OCI-M2 (cell line): Measurements from ENCODE around the gene KRT26.
"Not testable (repeated sequence)": the region's sequence is repeated elsewhere in the genome, so short reads cannot be mapped to it uniquely, and the experiment has no call there.

Experiments used
- DNase-seq: peaks from one replicate; lab custom pipeline; 2025; ENCODE audit not compliant: unreplicated experiment; lab: John Stamatoyannopoulos, UW

Gene KRT26

DNA sequence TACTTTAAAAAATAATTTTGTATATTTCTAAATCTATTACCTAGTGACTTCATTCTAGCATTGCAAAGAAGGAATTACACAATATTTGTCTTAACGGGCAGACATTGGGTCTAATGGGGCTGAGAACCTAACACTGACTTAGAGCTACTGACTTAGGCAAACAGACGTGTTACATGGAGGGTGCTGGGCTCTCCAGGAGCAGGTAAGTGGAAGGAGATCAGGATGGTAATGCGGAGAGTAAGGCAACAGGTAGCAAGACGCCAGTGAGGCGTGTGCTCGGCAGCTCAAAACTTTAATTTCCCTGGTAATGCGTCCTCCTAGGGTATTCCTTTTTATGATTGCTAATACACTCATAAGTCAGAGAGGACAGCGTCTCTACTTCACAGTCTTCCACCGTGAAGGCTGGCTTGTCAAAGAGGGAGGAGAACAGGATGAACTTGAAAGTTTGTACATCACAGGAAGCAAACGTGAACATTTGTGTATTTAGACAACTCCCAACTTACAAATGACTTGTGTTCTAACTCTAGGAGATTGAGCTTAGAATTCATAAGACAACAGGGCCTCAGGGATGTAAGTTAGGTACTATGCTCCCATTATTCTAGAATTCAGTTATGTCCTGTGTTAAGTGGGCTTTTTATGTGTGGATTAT is 23.1 kb upstream of the KRT26 start:
- DNase-seq = no peak

DNA sequence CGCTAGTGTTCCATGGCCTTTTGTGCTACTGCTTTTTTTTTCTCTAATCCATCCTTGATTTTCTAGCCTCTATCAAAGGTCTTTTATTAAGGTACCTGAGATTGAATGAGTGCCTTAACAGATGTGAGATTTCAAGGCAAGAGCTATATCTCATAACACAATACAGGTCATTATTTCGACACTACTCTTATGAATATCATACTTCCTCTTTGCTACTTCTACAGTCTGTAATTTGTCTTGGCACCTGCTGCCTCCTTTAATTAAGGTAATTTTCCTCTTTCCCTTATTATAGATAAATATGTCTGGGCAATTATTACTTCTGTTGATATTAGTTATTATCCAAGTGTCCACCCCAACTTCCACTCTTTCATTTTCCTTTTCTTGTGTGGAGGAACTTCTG is 22.5 kb upstream of the KRT26 start:
- DNase-seq = no peak

DNA sequence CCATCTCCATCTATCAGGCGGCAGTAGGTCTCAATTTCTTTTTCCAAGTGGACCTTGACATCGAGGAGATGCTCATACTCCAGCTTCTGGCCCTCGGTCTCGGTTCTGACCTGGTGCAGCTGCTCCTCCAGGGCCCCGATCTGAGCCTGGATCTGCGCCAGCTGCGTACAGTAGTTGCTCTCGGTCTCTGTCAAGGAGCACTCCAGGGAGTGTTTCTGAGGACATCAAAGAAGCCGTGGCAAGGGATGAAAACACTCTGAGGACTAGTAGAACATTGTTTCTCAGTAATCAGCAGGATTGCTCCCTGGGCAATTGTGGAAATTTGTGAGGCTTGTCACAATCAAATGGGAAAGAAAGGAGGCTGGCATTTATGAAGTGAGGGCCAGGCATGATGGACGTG is 21.8 kb upstream of the KRT26 start:
- DNase-seq = no peak

DNA sequence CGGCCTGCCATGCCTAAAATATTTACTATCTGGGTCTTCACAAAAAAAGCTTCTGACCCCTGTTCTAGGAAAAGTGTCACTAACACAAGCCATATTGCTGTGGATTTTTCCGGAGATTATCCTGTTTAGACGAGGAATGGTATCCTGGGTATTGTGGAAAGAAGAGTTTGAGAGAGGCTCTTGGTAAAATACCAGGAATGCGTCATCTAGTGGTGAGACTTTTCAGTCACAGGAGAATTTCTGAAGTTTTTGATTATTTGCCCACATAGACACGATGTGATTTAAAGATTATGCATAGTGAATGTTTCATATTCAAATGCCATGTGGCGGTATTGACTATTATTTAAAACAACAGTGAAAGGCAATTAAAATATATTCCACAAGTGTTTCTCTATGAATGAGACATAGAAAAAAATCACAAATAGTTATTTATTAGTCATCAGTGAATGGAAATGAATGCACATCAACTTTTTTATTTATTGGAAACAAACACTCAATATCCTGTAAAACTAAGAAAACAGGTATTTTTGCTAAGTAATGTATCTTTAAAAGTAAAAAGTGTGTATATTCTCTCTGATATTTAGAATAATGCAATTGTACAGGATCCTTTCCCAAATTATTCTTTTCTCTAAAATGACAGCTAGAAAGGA is 19.9 kb upstream of the KRT26 start:
- no peak for DNase-seq

DNA sequence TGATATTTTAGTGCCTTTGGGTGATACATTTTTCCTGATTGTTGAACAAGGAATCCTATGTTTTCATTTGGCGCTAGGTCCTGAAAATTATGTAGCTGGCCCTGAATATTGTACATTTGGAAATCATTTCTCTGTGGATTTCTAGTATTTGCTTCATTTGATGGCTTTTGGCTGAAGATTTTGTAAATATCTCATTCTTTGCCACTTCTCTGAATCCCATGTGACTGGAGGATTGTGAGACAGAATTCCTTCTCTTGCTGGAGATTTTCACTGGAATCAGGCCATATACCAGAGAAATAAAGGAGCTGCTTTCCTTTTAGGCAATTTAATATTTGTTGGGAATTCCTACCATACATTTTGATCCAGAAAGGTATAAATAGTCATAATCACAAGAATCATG is 19.1 kb upstream of the KRT26 start:
- no peak for DNase-seq

DNA sequence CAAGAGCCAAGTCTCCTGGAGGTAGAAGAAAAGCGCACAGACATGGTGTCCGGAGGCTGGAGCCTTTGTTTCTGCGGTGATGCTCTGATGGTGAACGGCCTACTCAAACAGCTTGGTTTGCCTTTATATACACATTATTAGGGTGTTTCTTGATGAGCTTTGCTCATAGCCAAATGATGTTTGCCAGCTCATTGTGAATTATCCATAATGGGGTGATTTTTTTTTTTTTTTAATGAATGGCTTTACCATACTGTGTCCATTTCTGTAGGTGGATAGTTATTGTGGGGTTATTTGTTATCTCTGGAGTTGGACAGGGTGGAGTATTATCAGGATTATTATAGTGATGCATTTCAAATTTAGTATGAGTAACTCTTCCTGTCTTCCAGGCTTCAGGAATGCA is 10.4 kb upstream of the KRT26 start, which contains the start of gene KRT27:
Gene KRT27, minus strand, starts transcription at position 101 of the 400 bp plus-strand sequence. Its CDS starts 57 bp downstream, at position 44.
- DNase-seq = no peak

DNA sequence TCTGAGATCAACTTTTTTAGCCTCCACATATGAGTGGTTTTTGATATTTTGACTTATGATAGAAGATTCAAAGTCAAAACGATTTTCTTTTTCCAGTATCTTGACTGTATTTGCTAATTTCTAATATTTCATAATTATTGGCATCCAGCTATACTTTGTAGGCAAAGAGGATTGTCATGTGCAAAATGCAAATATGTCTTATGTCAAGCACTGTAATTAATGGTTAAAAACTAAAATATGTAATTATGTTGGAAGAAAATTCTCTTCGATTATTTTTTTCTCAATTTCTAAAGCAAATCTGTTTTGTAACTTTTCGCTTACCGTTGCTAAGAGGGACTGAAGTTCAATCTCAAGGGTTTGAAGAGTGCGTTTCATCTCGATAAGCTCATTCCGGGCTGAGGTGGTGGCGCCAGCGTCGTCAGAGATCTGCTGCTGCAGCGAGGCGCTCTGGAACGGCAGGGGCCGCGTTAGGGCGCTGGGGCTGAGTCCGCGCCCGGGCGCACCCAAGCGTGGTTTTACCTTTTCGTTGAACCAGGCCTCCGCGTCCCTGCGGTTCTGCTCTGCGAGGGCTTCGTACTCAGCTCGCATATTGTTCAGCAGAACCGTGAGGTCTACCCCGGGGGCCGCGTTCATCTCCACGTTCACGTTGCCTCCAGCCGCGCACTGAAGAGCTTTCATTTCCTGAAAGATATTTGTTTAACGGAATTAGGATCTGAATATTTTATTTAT is 7.3 kb upstream of the KRT26 start:
- DNase-seq = no peak

DNA sequence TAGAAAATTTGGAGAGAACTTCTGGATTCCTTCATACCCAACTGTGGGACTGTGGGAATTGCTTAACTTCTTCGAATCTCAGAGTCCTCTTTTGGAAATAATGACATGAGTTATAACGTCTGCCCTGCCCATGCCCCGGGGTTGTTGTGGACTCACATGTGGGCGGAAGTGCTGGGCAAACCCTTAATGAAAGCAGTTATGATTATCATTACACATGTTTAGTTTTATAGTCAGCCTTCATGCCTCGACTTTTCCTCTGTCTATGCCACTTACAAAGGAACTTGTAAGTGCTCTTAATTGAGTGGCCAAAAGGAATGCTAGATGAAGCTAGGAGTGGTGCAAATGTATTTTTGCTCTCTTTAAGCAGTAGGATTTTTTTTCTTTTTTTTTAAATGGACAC is 6.5 kb upstream of the KRT26 start:
- no peak for DNase-seq

DNA sequence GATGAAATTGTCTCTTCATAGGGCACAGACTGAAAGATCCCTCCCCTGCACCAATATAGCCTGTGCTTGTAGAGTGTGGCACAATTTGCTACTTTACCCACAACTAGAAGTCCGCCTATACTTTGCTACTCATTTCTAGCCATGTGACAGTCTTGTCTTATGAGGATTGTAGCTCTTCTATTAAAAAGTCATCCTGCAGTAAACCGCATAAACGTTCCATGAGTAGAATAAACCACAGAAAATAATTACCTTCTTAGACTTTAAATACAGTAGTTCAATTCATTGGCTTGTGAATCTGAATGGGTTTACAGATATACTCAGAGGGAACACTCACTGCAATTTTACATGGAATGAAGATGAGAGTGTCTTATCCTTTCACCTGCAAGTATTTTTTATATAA is 6.0 kb upstream of the KRT26 start:
- DNase-seq = no peak

DNA sequence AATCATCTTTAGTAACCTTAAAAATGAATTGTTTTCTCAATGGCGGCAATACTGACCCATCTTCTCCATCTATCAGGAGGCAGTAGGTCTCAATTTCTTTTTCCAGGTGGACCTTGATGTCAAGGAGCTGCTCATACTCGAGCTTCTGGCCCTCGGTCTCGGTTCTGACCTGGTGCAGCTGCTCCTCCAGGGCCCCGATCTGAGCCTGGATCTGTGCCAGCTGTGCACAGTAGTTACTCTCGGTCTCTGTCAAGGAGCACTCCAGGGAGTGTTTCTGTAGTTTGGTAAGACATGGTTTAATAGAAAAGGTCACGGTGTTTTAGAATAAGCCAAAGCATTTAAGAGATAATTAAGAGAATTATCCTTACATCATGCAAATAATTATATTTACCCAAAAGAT is 5.5 kb upstream of the KRT26 start:
- DNase-seq = no peak

DNA sequence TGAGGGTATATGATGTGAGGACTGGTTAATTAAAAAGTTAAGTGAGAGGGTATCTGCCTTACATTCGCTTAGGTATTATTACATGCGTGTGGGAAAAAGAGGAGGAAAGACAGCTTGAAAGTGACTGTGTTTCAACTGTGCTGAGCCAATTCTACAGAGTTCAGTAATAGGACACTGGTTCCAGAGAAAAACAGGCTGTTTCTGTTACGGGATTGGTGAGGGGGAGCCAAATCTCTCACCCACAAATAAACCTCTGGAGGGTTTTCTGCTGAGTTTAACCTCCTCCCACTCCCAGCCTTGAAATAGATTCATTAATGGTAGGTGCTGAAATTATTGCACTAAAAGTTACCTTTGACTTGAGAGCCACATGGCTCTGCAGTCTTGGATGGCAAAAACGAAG is 3.9 kb upstream of the KRT26 start:
- DNase-seq = no peak

DNA sequence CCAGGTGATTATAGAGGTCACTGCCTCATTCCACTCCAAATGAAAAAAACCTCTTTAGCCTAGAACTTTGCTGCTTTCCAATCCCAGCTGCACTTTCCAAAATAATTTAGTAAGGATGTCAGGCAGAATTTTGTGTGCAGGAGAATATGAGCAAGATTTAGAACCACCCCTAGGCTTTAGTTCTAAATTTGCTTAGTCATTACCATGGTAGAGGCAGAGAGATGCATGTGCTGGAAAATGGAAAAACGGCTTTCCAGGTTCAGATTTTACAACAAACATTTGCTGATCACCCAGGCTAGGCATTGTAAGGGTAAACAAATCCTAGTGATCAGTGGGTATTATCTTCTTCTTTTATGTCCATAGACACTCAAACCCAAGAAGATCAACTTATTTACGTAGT is 6.3 kb downstream of the KRT26 start:
- DNase-seq = no peak

DNA sequence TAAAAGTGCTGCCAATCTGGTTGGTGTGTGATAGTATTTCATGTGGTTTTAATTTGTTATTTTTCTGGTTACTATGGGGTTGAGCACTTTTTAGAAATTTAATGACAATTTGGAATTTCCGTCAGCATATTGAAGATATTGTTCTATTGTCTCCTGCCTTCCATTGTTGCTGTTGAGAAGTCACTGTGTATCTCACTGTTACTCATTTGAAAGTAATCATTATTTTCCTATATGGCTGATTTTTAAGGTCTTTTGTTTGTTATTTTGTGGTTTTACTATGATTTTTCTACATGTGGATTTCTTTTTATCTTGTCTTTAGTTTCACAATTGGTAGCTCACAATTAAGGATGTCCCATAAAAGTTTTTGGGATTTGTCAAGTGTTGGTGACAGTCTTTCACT is 8.2 kb downstream of the KRT26 start:
- DNase-seq = no peak

DNA sequence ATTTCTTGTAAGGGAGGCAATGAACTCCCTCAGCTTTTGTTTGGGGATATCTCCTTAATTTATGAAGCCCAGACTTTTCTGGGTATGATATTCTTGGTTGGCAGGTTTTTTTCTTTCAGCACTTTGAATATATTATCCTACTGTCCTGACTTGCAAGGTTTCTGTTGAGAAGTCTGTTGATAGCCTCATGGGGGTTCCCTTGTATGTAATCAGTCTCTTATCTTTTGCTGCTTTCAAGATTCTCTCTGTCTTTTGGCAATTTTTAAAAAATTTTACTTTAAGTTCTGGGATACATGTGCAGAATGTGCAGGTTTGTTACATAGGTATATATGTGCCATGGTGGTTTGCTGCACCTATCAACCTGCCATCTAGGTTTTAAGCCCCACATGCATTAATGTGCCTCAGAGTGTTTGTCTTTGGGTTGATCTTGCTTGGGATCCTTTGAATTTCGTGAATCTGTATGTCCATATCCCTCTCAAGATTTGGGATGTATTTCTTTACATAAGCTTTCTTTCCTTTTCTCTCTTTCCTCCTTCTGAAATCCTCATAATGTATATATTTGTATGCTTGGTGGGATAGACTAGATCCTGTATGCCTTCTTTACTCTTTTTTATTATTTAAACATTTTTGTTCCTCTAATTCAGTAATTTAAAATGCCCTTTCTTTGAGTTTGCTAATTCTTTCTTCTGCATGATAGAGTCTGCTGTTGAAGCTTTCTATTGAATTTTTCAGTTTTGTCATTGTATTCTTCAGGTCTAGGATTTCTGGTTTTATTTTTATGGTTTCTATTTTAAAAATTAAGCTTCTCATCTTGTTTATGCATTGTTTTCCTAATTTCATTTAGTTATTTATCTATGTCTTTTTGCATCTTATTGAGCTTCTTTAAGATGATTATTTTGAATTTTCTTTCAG is 11.6 kb downstream of the KRT26 start:
- DNase-seq = no peak

DNA sequence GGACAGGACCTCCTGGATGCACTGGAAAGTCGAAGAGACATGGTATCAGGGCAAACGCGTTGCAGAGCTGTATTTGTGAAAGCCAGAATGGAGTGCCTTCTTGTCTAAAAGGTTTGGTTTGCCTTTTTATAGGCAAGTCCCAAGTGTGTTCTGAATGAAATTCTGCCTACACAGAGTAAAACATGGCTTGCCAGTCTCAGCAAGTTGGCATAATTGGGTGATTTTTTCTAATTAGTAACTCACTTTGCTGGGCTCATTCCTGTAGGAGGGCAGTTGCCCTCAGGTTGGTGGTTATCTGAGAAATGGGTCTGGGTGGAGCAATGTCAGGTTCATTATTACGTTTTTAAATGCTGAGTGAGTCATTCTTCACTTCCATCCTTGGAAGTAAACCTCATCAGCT is 16.8 kb downstream of the KRT26 start, which contains the start of gene KRT25:
Gene KRT25, minus strand, starts transcription at position 101 of the 400 bp plus-strand sequence. Its CDS starts 60 bp downstream, at position 41.
- no peak for DNase-seq

DNA sequence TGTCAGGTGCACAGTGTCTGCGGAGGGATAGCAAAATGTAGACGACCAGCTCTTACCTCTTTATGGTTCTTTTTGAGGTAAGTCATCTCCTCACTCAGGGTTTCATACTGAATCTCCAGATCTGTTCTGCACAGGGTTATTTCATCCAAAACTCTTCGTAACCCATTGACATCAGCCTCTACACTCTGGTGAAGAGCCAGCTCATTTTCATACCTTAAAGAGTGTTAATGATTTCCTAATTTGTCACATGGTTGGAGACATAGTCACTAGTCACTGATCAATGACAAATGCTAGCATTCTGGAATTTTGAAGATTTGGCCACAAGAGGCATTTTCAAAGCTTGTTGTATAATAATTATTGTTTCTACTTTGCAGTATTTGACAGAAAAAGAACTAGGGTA is 18.2 kb downstream of the KRT26 start:
- no peak for DNase-seq

DNA sequence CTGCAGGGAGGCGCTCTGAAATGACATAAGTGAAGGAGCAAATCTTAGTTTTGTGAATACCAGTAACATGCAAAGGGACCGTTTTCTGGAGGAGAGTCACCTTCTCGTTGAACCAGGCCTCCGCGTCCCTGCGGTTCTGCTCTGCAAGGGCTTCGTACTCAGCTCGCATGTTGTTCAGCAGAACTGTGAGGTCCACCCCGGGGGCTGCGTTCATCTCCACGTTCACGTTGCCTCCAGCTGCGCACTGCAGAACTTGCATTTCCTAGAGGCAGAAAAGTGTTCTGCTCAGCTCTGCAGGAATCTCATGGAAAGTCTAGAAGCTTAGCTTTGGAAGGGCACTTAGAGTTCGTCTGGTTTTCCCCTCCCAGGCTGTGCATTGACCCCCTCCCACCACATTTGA is 20.9 kb downstream of the KRT26 start:
- no peak for DNase-seq

DNA sequence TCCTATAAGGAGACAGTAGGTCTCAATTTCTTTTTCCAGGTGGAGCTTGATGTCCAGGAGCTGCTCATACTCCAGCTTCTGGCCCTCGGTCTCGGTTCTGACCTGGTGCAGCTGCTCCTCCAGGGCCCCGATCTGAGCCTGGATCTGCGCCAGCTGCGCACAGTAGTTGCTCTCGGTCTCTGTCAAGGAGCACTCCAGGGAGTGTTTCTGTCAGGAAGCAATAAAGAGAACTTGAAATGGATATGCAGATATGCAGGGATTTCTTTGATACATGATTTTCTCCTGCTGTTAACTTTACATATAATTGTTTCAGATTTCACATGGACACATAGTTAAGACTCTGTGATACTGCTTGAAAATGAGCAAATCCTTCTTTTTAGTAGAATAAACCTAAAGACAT is 21.6 kb downstream of the KRT26 start:
- no peak for DNase-seq

DNA sequence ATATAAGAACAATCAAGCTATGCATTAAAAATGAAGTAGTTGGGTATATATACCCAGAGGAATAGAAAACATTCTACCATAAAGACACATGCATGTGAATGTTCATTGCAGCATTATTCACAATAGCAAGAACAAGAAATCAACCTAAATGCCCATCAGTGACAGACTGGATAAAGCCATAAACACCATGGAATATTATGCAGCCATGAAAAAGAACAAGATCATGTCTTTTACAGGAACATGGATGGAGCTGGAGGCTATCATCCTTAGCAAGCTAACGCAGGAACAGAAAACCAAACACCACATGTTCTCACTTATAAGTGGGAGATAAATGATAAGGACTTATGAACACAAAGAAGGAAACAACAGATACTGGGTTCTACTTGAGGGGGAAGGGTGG is 23.3 kb downstream of the KRT26 start:
- not testable (repeated sequence) for DNase-seq

DNA sequence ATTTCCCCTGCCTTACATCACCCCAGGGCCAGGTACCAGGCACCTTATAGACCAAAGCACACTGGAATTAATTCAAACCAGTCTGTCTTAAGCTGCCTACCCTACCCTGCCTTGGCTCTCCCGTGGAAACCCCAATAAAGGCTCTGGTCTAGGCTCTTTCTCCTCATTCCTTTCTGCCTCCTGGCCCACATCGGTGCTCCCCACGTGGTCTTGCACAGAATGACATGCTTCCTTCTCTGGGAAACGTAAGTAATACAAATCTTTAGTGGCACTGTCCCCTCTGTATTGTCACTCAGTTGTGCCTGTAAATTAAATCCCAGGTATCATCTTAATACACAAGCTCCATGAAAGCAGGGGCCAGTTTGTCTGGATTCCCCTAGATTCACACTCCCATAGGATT is 33.4 kb downstream of the KRT26 start:
- no peak for DNase-seq

DNA sequence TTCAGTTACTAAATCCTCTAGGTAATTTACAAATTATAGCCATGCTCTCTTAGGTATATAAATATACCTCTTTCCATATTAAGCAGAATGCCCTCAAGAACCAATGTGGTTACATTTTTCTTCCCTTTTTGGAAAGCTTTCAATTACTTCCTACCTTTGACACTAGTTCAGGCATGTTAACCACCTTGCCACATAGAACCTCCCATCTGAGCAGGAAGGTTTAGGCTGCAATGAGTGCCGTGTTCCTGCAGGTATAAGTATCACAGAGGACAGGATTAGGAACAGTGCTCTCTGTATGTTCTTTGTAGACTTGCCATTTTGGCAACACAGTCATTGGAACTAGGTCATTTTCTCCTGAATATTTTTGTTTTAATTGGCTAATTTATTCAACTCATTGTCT is 37.0 kb downstream of the KRT26 start:
- no peak for DNase-seq
